Stomach (tissue), 9 donors: ENCODE data around the gene FOXP3. TPM values are rescaled to one million over a fixed set of nuclear protein-coding genes. Genes with fewer than 3 reads are reported as not detected.
A peak's percentile ranks its signal among the peaks of the same experiment; 100 is the strongest.

Source experiments
- DNase-seq, 2 donors: peaks; one replicate each; pipeline versions ENCODE4 v3.0.0 to v3.0.0-alpha.2; 2013 to 2019
- H3K27ac ChIP-seq, 5 donors: fragments of 200-600 bp in 4 of 5; sonication (generic) in 4 of 5; one replicate each; pipeline ENCODE4 v1.5.1; 2013 to 2019; ENCODE audit warnings: mild to moderate bottlenecking in 1 of 5, moderate library complexity in 1 of 5
- H3K27me3 ChIP-seq, 3 donors: fragments of 200-600 bp; sonication (generic); one replicate each; pipeline ENCODE4 v1.5.1; 2017 to 2019; ENCODE audit warnings: mixed run types in 1 of 3
- H3K36me3 ChIP-seq, 4 donors: fragments of 200-600 bp; sonication (generic); 1 replicate in 3 of 4; 2 replicates in 1 of 4; pipeline ENCODE4 v1.5.1; 2016 to 2019
- H3K4me1 ChIP-seq, 4 donors: fragments of 200-600 bp; sonication (generic); one replicate each; pipeline ENCODE4 v1.5.1; 2016 to 2019
- H3K4me3 ChIP-seq, 4 donors: fragments of 200-600 bp; sonication (generic) in 3 of 4; one replicate each; pipeline ENCODE4 v1.5.1; 2016 to 2019; ENCODE audit warnings: mild to moderate bottlenecking in 1 of 4
- H3K9me3 ChIP-seq, 4 donors: fragments of 200-600 bp; sonication (generic); one replicate each; pipeline ENCODE4 v1.5.1; 2016 to 2019
- CTCF ChIP-seq, 7 experiments: fragments of 450-650 bp in 4 of 7; fragments of 200-600 bp in 3 of 7; sonication (generic) in 3 of 7; IDR thresholded peaks; one replicate each; pipeline ENCODE4 v1.5.1; 2016 to 2019; ENCODE audit warnings: antibody characterized with exemption in 7 of 7, control low read depth in 2 of 7, mild to moderate bottlenecking in 1 of 7
- EP300 ChIP-seq: sonication (generic); formaldehyde crosslinking; IDR thresholded peaks from one replicate; pipeline ENCODE4 v1.6.1; 2017; ENCODE audit warnings: antibody characterized with exemption
- POLR2A ChIP-seq, 4 donors: fragments of 450-650 bp; IDR thresholded peaks; one replicate each; pipeline ENCODE4 v1.6.1; 2016; ENCODE audit warnings: antibody characterized with exemption in 4 of 4, control low read depth in 2 of 4, mild to moderate bottlenecking in 1 of 4, moderate library complexity in 1 of 4
- POLR2AphosphoS5 ChIP-seq, 3 donors: sonication (generic); formaldehyde crosslinking; IDR thresholded peaks; one replicate each; pipeline ENCODE4 v1.6.1; 2016; ENCODE audit warnings: antibody characterized with exemption in 3 of 3
- WGBS, 5 donors: extraction: QIAGEN DNeasy Blood & Tissue Kit in 3 of 5; methylation state at CpG; one replicate each; pipeline versions ENCODE4 v1.1.5 to v1.1.7; 2013 to 2018; 5-methylcytosine and 5-hydroxymethylcytosine counted together
- intact Hi-C: fragments of 100-400 bp; cut with DNase I; formaldehyde crosslinking; loops from one replicate; pipeline ENCODE4 v1.15.1; 2023; ENCODE audit warnings: low total_unique reads
- polyA plus RNA-seq, 3 donors: library from polyadenylated mRNA; stranded (reverse); fragments of 200-250 nt; gene quantifications; one replicate each; pipeline ENCODE4 v1.2.3, GENCODE V29; 2013
- total RNA-seq, 5 donors: library from RNA; depleted of rRNA; stranded (reverse); fragments of >200 nt; gene quantifications; one replicate each; pipeline versions ENCODE4 v1.1.0 to v1.2.3, GENCODE V29; 2014 to 2016
- donor health status: healthy with polysubstance abuse.
- donor health status: Bipolar disorder and iron deficiency.
- donor health status: healthy.

Gene FOXP3
- total and polyA plus RNA-seq, 8 donors, result 0.12 to 0.88 TPM; not detected in 6

DNA sequence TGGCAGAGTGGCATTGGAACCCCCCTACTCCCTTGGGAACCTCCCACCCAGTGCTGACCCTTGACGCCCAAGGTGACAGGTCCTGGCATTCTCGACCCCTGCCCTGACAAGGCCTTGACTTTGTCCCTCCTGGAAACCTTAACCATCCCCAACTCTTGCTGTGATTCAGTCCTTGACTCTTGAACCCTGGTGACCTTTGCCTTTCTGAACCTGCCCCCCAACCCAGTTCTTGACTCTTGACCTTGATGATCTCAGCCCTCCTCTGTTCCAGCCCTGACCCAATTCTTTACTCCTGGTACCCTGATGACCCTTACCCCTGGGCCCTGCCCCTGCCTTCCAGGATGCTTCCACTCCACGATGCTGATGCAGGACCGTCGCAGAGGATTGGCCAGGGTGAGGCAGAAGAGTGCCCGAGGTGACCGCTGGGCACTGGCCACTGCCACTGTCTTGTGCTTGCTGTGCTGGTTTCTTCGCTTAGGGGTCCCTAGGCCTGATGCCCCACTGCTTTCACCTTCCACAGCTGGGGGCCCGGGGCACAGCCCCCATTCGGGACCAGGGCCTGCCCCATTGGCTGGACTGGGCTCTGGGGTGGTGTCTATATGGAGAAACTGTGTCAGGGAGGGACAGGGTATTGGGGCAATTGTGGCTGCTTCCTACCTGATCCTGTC, 33.0 kb downstream of the FOXP3 start:
- no peak for DNase-seq
- H3K4me1 ChIP-seq, result peaks cover 0 to 23% (median 9%) of the 10 kb centered on the region in 4 donors
- TF ChIP-seq EP300 (no peak), CTCF (IDR thresholded peaks at IDR 0.05) (no peak), POLR2AphosphoS5 (IDR thresholded peaks at IDR 0.05) (no peak), POLR2A (IDR thresholded peaks at IDR 0.05) (no peak)
- H3K4me3 ChIP-seq, result no peak overlapping the region
- H3K27ac ChIP-seq, result peak overlapping the region in 2 of 5 donors; percentile 66 to 69
- intact Hi-C loops, result no loop called here
- no peaks in the 10 kb centered on the region for H3K36me3 ChIP-seq
- H3K9me3 ChIP-seq, result no peaks in the 10 kb centered on the region
- 87 to 96% (median 92%) methylated on average over 5 to 10 of the region's 10 CpGs for WGBS, 5 donors
- H3K27me3 ChIP-seq, result peaks cover 0 to 3% (median 0%) of the 10 kb centered on the region in 3 donors

- Histone ChIP-seq H3K27ac (peak overlapping the region; percentile 1 to 69 (median 62)), H3K27me3 (peaks cover 0 to 10% (median 0%) of the 10 kb centered on the region in 3 donors), H3K9me3 (no peaks in the 10 kb centered on the region), H3K4me3 (peak overlapping the region; percentile 32 to 39 (median 38)), H3K4me1 (peaks cover 0 to 17% (median 4%) of the 10 kb centered on the region in 4 donors), H3K36me3 (no peaks in the 10 kb centered on the region)
- TF ChIP-seq POLR2AphosphoS5 (IDR thresholded peaks at IDR 0.05) (no peak), CTCF (IDR thresholded peaks at IDR 0.05) (no peak), POLR2A (IDR thresholded peaks at IDR 0.05) (no peak), EP300 (no peak)
- WGBS, 5 donors, result 3 to 45% (median 10%) methylated on average over 7 to 44 of the region's 44 CpGs
- intact Hi-C loops, result no loop called here
- DNase-seq, result peak; percentile 79 to 88
Measured at GRCh38 chrX:49230500-49231232, 33.8 kb downstream of the FOXP3 start.

DNA sequence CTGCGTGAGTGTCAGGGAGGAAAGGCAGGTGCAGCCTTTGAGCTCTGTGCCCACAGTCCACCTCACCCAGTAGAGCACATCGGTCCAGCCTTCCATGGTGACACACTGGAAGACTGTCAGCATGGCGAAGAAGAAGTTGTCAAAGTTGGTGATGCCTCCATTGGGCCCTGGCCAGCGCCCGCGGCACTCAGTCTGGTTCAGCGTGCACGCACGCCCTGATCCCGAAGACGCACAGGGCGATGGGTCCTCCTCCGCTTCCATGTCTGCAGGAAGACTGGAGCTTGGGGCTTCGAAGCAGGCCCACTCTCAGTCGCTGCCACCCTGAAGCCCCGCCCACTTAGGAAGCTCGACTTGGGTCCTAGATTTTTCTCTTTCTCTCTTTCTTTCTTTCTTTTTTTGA, 36.3 kb downstream of the FOXP3 start:
- H3K4me1 ChIP-seq, result peaks cover 0 to 17% (median 4%) of the 10 kb centered on the region in 4 donors
- no peaks in the 10 kb centered on the region for H3K36me3 ChIP-seq
- no peak for TF ChIP-seq CTCF (IDR thresholded peaks at IDR 0.05)
- no peak for TF ChIP-seq POLR2A (IDR thresholded peaks at IDR 0.05)
- TF ChIP-seq EP300, result no peak
- no peak for TF ChIP-seq POLR2AphosphoS5 (IDR thresholded peaks at IDR 0.05)
- 84 to 90% (median 89%) methylated on average over 11 to 17 of the region's 17 CpGs for WGBS, 5 donors
- DNase-seq, result no peak
- no peak overlapping the region for H3K4me3 ChIP-seq
- H3K9me3 ChIP-seq, result no peaks in the 10 kb centered on the region
- no peak overlapping the region for H3K27ac ChIP-seq
- peaks cover 0 to 15% (median 0%) of the 10 kb centered on the region in 3 donors for H3K27me3 ChIP-seq
- intact Hi-C loops, result no loop called here

DNA sequence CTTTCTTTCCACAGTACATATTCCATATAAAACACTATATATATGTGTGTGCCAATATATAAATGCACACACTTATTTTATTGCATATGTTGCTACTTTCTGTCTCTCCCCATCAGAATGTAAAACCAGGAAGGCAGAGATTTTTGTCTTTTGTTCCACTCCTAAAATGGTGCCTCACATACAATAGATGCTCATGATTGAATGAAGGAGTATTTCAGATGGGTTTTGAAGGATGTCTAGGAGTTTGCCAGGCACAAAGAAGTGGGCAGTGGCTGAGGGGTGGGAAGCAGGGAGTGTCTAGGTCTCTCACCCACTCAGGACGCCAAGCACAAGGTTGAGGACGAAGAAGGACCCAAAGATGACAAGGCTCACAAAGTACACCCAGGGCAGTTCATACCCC, 36.8 kb downstream of the FOXP3 start:
- Histone ChIP-seq H3K36me3 (no peaks in the 10 kb centered on the region), H3K9me3 (no peaks in the 10 kb centered on the region), H3K27ac (no peak overlapping the region), H3K27me3 (peaks cover 0 to 15% (median 0%) of the 10 kb centered on the region in 3 donors), H3K4me3 (no peak overlapping the region), H3K4me1 (peaks cover 0 to 17% (median 4%) of the 10 kb centered on the region in 4 donors)
- intact Hi-C loops, result no loop called here
- DNase-seq, result no peak
- WGBS, 5 donors, result 60 to 89% (median 83%) methylated on average over 2 of the region's 2 CpGs
- TF ChIP-seq POLR2AphosphoS5 (IDR thresholded peaks at IDR 0.05), result no peak
- TF ChIP-seq EP300, result no peak
- TF ChIP-seq CTCF (IDR thresholded peaks at IDR 0.05), result no peak
- TF ChIP-seq POLR2A (IDR thresholded peaks at IDR 0.05), result no peak
